ENCODE measurements around the gene CPVL.
"Not testable (repeated sequence)": the region's sequence is repeated elsewhere in the genome, so short reads cannot be mapped to it uniquely, and the experiment has no call there.

The CPVL gene

GRCh38 chr7:29093091-29093490 lies 53.2 kb downstream of the CPVL start:
- in situ Hi-C loops (cut with MboI; ENCODE audit: low sequenced_read_pairs) = not testable (repeated sequence)

GRCh38 chr7:29091715-29092114 lies 54.6 kb downstream of the CPVL start:
- in situ Hi-C loops (cut with MboI; ENCODE audit: low sequenced_read_pairs) = no loop called here

GRCh38 chr7:29090836-29091601 lies 55.3 kb downstream of the CPVL start:
- in situ Hi-C loops (cut with MboI; ENCODE audit: low sequenced_read_pairs) = no loop called here

DNA sequence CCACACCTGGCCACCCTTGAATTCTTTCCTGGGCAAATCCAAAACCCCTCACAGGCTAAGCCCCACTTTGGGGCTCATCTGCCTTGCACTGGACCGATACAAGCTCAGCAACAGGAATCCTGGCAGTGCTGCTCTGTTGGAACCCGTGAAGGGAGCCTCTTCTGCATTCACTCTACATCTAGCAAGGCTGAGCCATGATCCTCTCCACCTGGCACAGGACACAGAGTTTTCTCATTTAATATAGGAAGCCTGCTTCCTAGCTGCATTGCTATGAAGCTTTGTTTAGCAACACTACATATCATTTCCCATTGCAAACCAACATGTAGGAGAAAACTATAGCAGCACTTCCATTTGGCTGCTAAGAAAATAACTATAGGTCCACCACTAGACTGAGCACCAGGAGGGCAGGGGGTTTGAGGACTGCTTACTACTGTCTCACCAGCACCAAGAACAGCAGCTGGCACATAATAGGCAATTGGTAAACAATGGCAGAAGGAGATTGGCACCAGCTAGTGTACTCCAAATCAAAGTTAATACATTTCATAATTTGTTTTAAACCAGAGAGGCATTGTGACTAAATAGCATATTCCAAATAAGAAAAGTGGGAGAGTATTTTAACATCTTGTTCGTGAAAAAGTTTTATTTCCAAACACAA lies 56.1 kb downstream of the CPVL start:
- in situ Hi-C loops (cut with MboI; ENCODE audit: low sequenced_read_pairs) = no loop called here

DNA sequence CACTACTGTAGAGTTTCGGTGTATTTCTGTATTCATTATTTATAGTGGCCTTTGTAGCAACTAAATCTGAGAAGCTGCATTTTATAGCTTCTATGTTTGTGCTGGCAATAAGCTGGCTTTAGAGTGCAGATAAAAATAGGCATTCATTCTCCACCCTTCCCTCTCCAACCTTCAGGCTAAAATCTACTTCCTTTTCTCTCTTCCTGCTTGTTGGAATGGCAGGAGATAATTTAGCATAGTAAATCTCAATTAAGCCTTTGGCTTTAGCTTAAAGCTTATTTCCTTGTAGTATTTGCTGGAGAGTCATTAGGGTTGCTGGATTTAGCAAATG lies 58.5 kb downstream of the CPVL start:
- in situ Hi-C loops (cut with MboI; ENCODE audit: low sequenced_read_pairs) = no loop called here

DNA sequence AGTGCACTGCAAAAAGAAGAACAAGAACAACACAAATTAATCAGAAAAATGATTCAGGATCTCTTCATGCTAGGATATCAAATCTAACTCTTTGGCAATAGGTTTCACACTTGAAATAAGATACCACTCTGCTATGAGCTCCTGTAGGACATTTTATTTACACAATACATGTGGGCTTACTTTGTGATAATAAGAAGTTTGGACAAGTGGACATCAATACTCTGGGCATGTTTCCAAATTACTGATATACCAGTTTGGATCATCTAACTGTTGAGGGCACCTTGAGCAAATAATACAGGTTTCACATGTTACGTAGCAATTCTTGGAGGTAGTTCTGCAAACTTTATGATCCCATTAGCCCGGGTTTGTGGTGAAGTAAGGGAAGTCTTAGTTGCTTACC lies 59.8 kb downstream of the CPVL start:
- in situ Hi-C loops (cut with MboI; ENCODE audit: low sequenced_read_pairs) = no loop called here

DNA sequence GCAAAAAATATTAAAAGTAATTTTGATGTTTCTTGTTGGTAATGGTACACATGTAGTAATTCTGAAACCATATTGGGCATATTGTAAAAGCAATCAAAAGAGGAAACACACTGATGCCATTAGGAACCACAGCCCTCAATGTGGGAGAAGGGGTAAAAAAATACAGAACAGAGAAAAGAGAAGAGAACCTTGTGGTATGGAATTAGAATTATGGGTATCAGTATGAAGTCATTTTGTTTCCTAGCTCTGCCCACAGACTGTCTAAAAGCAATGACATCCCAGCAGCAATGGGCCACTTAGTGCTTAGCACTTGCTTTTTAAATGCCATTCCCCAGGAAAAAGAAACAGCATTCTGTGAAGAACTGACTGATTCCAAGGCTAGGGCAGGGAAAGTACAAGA lies 61.5 kb downstream of the CPVL start:
- in situ Hi-C loops (cut with MboI; ENCODE audit: low sequenced_read_pairs) = no loop called here

GRCh38 chr7:29080803-29081202 lies 65.5 kb downstream of the CPVL start:
- in situ Hi-C loops (cut with MboI; ENCODE audit: low sequenced_read_pairs) = no loop called here

GRCh38 chr7:29078311-29079260 lies 67.8 kb downstream of the CPVL start:
- in situ Hi-C loops (cut with MboI; ENCODE audit: low sequenced_read_pairs) = no loop called here

- in situ Hi-C loops (cut with MboI; ENCODE audit: low sequenced_read_pairs) = no loop called here
Measured at GRCh38 chr7:29077854-29078253, 68.5 kb downstream of the CPVL start.

- in situ Hi-C loops (cut with MboI; ENCODE audit: low sequenced_read_pairs) = no loop called here
Measured at GRCh38 chr7:29077176-29077575, 69.2 kb downstream of the CPVL start.

- in situ Hi-C loops (cut with MboI; ENCODE audit: low sequenced_read_pairs) = no loop called here
Measured at GRCh38 chr7:29076631-29077030, 69.7 kb downstream of the CPVL start.

DNA sequence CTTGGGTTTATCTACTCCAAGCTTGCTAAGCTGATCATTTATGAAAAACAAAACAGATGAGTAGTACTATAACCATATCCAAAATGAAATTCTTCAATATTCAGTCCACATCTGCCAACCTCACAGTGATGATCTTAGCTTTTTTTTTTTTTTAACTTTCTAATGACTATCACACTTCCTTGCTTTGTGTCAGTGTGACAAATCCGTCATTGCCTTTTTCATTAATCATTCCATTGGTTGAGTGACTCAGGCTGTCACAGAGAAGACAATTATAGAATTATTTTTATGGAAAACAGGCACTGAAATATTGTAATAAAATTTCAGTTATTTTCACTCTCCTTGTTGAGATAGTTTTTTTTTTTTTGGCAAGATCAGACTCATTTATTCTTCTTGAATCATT lies 70.7 kb downstream of the CPVL start:
- in situ Hi-C loops (cut with MboI; ENCODE audit: low sequenced_read_pairs) = no loop called here

GRCh38 chr7:29071203-29071874 lies 75.0 kb downstream of the CPVL start:
- in situ Hi-C loops (cut with MboI; ENCODE audit: low sequenced_read_pairs) = no loop called here

- in situ Hi-C loops (cut with MboI; ENCODE audit: low sequenced_read_pairs) = no loop called here
Measured at GRCh38 chr7:29066641-29067040, 79.7 kb downstream of the CPVL start.

DNA sequence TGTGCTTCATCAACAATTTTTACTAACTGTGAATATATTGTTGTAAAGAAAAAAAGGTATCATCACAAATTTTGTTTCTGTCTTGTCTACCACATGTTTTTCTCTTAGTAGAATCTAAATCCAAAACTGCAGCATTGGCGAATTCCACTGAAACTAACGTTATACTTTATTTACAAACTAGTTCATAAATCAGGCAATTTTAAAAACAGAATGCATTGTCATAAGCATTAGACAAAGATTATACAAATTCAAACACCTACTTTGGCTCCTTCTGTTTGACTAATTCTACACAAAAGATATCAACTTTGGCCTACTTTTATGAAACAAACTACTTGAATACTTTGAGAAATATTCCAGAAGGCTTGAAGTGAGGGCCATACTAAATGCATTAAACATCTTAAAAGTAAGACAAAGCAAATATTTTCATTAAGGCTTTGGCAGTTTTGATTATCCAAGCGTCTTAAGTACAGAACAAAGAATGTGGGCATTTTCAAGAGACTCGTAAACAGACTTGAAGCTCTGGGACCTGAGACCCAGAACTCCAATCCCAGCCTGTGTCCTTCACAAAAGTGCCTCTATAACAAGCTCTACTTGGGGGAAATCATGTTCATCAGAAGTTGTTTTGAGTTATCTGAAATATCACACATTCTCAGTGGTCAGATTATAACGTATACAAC lies 81.0 kb downstream of the CPVL start:
- in situ Hi-C loops (cut with MboI; ENCODE audit: low sequenced_read_pairs) = no loop called here

DNA sequence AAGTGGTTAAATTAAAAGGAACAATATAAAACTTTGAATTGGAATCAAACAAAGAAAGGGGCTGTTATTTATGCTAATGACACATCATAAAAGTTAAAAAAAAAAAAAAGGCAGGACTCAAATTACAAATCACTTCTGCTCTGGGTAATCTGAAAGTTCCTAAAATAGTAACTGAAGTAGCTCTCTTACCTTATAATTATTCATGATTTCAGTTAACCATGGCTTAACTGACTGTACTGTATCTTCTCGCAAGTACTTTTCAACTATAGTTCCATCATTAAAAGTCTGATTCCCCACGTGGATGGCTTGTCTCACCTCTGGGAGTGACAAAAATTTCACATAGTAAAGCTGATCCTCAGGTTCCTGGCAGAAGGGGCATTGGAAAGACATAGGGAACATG lies 82.5 kb downstream of the CPVL start:
- in situ Hi-C loops (cut with MboI; ENCODE audit: low sequenced_read_pairs) = no loop called here

- in situ Hi-C loops (cut with MboI; ENCODE audit: low sequenced_read_pairs) = no loop called here
Measured at GRCh38 chr7:29063236-29063635, 83.1 kb downstream of the CPVL start.

- in situ Hi-C loops (cut with MboI; ENCODE audit: low sequenced_read_pairs) = no loop called here
Measured at GRCh38 chr7:29053105-29053872, 93.0 kb downstream of the CPVL start.

GRCh38 chr7:29046978-29047377 lies 99.4 kb downstream of the CPVL start:
- in situ Hi-C loops (cut with MboI; ENCODE audit: low sequenced_read_pairs) = no loop called here
